Loucy (cell line): ENCODE data around the gene NCR3LG1.

Experiments used
- CTCF ChIP-seq: fragments of 200-600 bp; sonication (generic); conservative IDR thresholded peaks from 2 replicates; pipeline ENCODE4 v1.5.1; 2014; ENCODE audit warnings: mild to moderate bottlenecking, antibody characterized with exemption, low read length
- EZH2phosphoT487 ChIP-seq: fragments of 200-600 bp; IDR thresholded peaks from 2 replicates; pipeline ENCODE4 v1.6.1; 2018; ENCODE audit warnings: antibody characterized with exemption, mild to moderate bottlenecking, moderate library complexity, borderline replicate concordance

GRCh38 chr11:17352950-17353820 is 1.6 kb downstream of the NCR3LG1 start:
- no peak for TF ChIP-seq CTCF
- no peak for TF ChIP-seq EZH2phosphoT487
